CD14-positive monocyte (primary cell): ENCODE results near the gene ADSL. TPM values are rescaled to one million over a fixed set of nuclear protein-coding genes. Genes with fewer than 3 reads are reported as not detected.

Experiments used
- DNase-seq, 3 donors: peaks; one replicate each; pipeline ENCODE4 v3.0.0-alpha.2; 2011 to 2022
- H2AFZ ChIP-seq: 2 replicates; pipeline ENCODE4 v1.6.0; 2012; ENCODE audit warnings: mild to moderate bottlenecking, low read depth, low read length, inconsistent platforms; ENCODE audit not compliant: insufficient read depth, poor library complexity, severe bottlenecking
- H3K27ac ChIP-seq, 2 donors: 1 replicate in 1 of 2; 2 replicates in 1 of 2; pipeline ENCODE4 v1.5.1; 2012 to 2013; ENCODE audit warnings: low read length in 2 of 2, control low read depth in 1 of 2, inconsistent platforms in 1 of 2, low read depth in 1 of 2, mild to moderate bottlenecking in 1 of 2
- H3K27me3 ChIP-seq, 2 donors: one replicate each; pipeline versions ENCODE4 v1.6.0 to v1.6.1; 2011 to 2013; ENCODE audit warnings: low read length in 2 of 2; ENCODE audit not compliant: control insufficient read depth in 2 of 2, insufficient read depth in 2 of 2
- H3K36me3 ChIP-seq, 2 donors: replicated peaks in 1 of 2; 1 replicate in 1 of 2; 2 replicates in 1 of 2; pipeline versions ENCODE4 v1.5.1 to v1.6.1; 2012 to 2013; ENCODE audit warnings: low read length in 2 of 2, control low read depth in 1 of 2, inconsistent platforms in 1 of 2, mild to moderate bottlenecking in 1 of 2; ENCODE audit not compliant: insufficient read depth in 2 of 2, control insufficient read depth in 1 of 2
- H3K4me1 ChIP-seq, 2 donors: 1 replicate in 1 of 2; 2 replicates in 1 of 2; pipeline versions ENCODE4 v1.5.1 to v1.6.1; 2012 to 2013; ENCODE audit warnings: low read length in 2 of 2, control low read depth in 1 of 2, inconsistent platforms in 1 of 2, mild to moderate bottlenecking in 1 of 2, moderate library complexity in 1 of 2; ENCODE audit not compliant: insufficient read depth in 2 of 2, control insufficient read depth in 1 of 2
- H3K4me2 ChIP-seq: replicated peaks from 2 replicates; pipeline ENCODE3; 2012; ENCODE audit warnings: low read length, moderate library complexity, mild to moderate bottlenecking; ENCODE audit not compliant: poor library complexity, severe bottlenecking; ENCODE audit errors: extremely low read depth
- H3K4me3 ChIP-seq, 3 experiments: fragments of 200-600 bp in 1 of 3; sonication (generic) in 1 of 3; replicated peaks in 1 of 3; 1 replicate in 2 of 3; 2 replicates in 1 of 3; pipeline ENCODE4 v1.5.1; 2011 to 2013; ENCODE audit warnings: low read length in 3 of 3, mild to moderate bottlenecking in 3 of 3, control low read depth in 2 of 3, low read depth in 2 of 3, inconsistent platforms in 1 of 3, moderate library complexity in 1 of 3
- H3K79me2 ChIP-seq: 2 replicates; pipeline ENCODE4 v1.6.0; 2012; ENCODE audit warnings: mild to moderate bottlenecking, control low read depth, inconsistent platforms, low read length, moderate library complexity; ENCODE audit not compliant: insufficient read depth
- H3K9ac ChIP-seq: 2 replicates; pipeline ENCODE4 v1.6.0; 2017; ENCODE audit warnings: low read length, mild to moderate bottlenecking; ENCODE audit not compliant: insufficient read depth, poor library complexity, severe bottlenecking
- H3K9me3 ChIP-seq, 2 donors: replicated peaks in 1 of 2; 1 replicate in 1 of 2; 2 replicates in 1 of 2; pipeline versions ENCODE4 v1.5.1 to v1.6.1; 2012 to 2013; ENCODE audit warnings: low read length in 2 of 2, control low read depth in 1 of 2; ENCODE audit not compliant: control insufficient read depth in 1 of 2, insufficient read depth in 1 of 2
- H4K20me1 ChIP-seq: 2 replicates; pipeline ENCODE4 v1.6.0; 2012; ENCODE audit warnings: mild to moderate bottlenecking, low read length, control low read depth, moderate library complexity; ENCODE audit not compliant: insufficient read depth
- H3K27ac Mint-ChIP-seq, 7 donors: one replicate each; pipeline ENCODE4 v1.8.0; 2020; ENCODE audit warnings: mild to moderate bottlenecking in 7 of 7, mixed read lengths in 7 of 7, moderate library complexity in 6 of 7, inconsistent platforms in 2 of 7
- H3K27me3 Mint-ChIP-seq, 3 donors: one replicate each; pipeline ENCODE4 v1.8.0; 2021 to 2022; ENCODE audit warnings: low read depth in 3 of 3, mild to moderate bottlenecking in 3 of 3, mixed read lengths in 3 of 3, moderate library complexity in 3 of 3, inconsistent platforms in 1 of 3
- H3K36me3 Mint-ChIP-seq, 2 donors: one replicate each; pipeline ENCODE4 v1.8.0; 2020; ENCODE audit warnings: mixed read lengths in 2 of 2, inconsistent platforms in 1 of 2, mild to moderate bottlenecking in 1 of 2
- H3K4me1 Mint-ChIP-seq: one replicate; pipeline ENCODE4 v1.8.0; 2020; ENCODE audit warnings: mild to moderate bottlenecking, mixed read lengths
- H3K4me3 Mint-ChIP-seq, 2 donors: one replicate each; pipeline ENCODE4 v1.8.0; 2020; ENCODE audit warnings: mild to moderate bottlenecking in 2 of 2, mixed read lengths in 2 of 2, moderate library complexity in 1 of 2
- H3K9me3 Mint-ChIP-seq, 7 donors: one replicate each; pipeline ENCODE4 v1.8.0; 2020 to 2022; ENCODE audit warnings: mixed read lengths in 7 of 7, mild to moderate bottlenecking in 6 of 7, moderate library complexity in 6 of 7, inconsistent platforms in 2 of 7
- WGBS: methylation state at CpG from one replicate; pipeline ENCODE4 v1.1.5; 2013; ENCODE audit warnings: missing lambda C conversion rate; ENCODE audit not compliant: insufficient coverage; 5-methylcytosine and 5-hydroxymethylcytosine counted together
- intact Hi-C, 2 donors: fragments of 100-400 bp; cut with micrococcal nuclease; formaldehyde crosslinking; loops; one replicate each; pipeline versions ENCODE4 v1.15.0 to v1.15.1; 2023
- polyA plus RNA-seq, 3 donors: library from polyadenylated mRNA; depleted of rRNA in 1 of 3; unstranded in 2 of 3; stranded (reverse) in 1 of 3; fragments of 300-500 nt in 2 of 3; fragments of >200 nt in 1 of 3; fragmentation: Illumina TruSeq in 2 of 3; gene quantifications; 1 replicate in 2 of 3; 2 replicates in 1 of 3; pipeline ENCODE4 v1.2.3, GENCODE V29; 2012 to 2021
- TF ChIP-seq, protein P1 (sequence below): fragments of 200-600 bp; IDR thresholded peaks from one replicate; pipeline ENCODE4 v1.8.0; 2022; ENCODE audit warnings: antibody characterized with exemption, mild to moderate bottlenecking

ADSL gene
- polyA plus RNA-seq, 3 donors, result 56.7 to 82.3 (median 65.1) TPM

- no peak overlapping the region for H2AFZ ChIP-seq
- intact Hi-C loops, result no loop called here
- peaks cover 100% of the 10 kb centered on the region for H3K79me2 ChIP-seq
- H3K36me3 ChIP-seq, result peaks cover 100% of the 10 kb centered on the region in 2 donors
- H3K9ac ChIP-seq, result peak overlapping the region; percentile 2
- no peak for DNase-seq
- TF ChIP-seq, protein P1, sequence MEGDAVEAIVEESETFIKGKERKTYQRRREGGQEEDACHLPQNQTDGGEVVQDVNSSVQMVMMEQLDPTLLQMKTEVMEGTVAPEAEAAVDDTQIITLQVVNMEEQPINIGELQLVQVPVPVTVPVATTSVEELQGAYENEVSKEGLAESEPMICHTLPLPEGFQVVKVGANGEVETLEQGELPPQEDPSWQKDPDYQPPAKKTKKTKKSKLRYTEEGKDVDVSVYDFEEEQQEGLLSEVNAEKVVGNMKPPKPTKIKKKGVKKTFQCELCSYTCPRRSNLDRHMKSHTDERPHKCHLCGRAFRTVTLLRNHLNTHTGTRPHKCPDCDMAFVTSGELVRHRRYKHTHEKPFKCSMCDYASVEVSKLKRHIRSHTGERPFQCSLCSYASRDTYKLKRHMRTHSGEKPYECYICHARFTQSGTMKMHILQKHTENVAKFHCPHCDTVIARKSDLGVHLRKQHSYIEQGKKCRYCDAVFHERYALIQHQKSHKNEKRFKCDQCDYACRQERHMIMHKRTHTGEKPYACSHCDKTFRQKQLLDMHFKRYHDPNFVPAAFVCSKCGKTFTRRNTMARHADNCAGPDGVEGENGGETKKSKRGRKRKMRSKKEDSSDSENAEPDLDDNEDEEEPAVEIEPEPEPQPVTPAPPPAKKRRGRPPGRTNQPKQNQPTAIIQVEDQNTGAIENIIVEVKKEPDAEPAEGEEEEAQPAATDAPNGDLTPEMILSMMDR, result no peak
- whole genome bisulfite sequencing, result 54% methylated on average over 4 of the region's 5 CpGs
- H3K27me3 Mint-ChIP-seq, result peaks cover 0 to 5% (median 0%) of the 10 kb centered on the region in 3 donors
- no peaks in the 10 kb centered on the region for H3K9me3 ChIP-seq
- H3K9me3 Mint-ChIP-seq, result no peaks in the 10 kb centered on the region
- H3K36me3 Mint-ChIP-seq, result peaks cover 87 to 100% of the 10 kb centered on the region in 2 donors
- peak overlapping the region; percentile 21 to 68 for H3K27ac ChIP-seq
- H3K27me3 ChIP-seq, result no peaks in the 10 kb centered on the region
- H3K4me3 ChIP-seq, result no peak overlapping the region
- H3K4me1 ChIP-seq, result peaks cover 18 to 29% of the 10 kb centered on the region in 2 donors
- H3K4me2 ChIP-seq, result no peak overlapping the region
- peaks cover 100% of the 10 kb centered on the region for H4K20me1 ChIP-seq
- no peak overlapping the region for H3K4me3 Mint-ChIP-seq
- H3K4me1 Mint-ChIP-seq, result peaks cover 45% of the 10 kb centered on the region
- peak overlapping the region; percentile 31 to 89 (median 84) for H3K27ac Mint-ChIP-seq
These were observed 78.8 kb downstream of the ADSL start for GRCh38 chr22:40425082-40425481.

GRCh38 chr22:40426594-40427333 is 80.5 kb downstream of the ADSL start:
- H3K4me1 ChIP-seq, result peaks cover 22 to 29% of the 10 kb centered on the region in 2 donors
- H3K36me3 Mint-ChIP-seq, result peaks cover 84 to 99% of the 10 kb centered on the region in 2 donors

More at GRCh38 chr22:40426594-40427333, 80.5 kb downstream of the ADSL start:
- Mint-ChIP-seq H3K9me3 (no peaks in the 10 kb centered on the region), H3K27me3 (peaks cover 0 to 3% (median 0%) of the 10 kb centered on the region in 3 donors), H3K4me1 (peaks cover 51% of the 10 kb centered on the region), H3K4me3 (no peak overlapping the region), H3K27ac (peak overlapping the region; percentile 3 to 89 (median 74))
- Histone ChIP-seq H2AFZ (no peak overlapping the region), H3K27ac (peak overlapping the region in 1 of 2 donors; percentile 68), H4K20me1 (peaks cover 100% of the 10 kb centered on the region), H3K27me3 (no peaks in the 10 kb centered on the region), H3K79me2 (peaks cover 100% of the 10 kb centered on the region), H3K36me3 (peaks cover 98 to 99% of the 10 kb centered on the region in 2 donors), H3K4me3 (no peak overlapping the region), H3K4me2 (no peak overlapping the region), H3K9ac (no peak overlapping the region), H3K9me3 (no peaks in the 10 kb centered on the region)
- DNase-seq, result no peak
- TF ChIP-seq, protein P1, result no peak
- intact Hi-C loops, result no loop called here
- WGBS, result 94% methylated on average over 9 of the region's 9 CpGs
